ENCODE data around the gene GLIS2.

GLIS2 gene

DNA sequence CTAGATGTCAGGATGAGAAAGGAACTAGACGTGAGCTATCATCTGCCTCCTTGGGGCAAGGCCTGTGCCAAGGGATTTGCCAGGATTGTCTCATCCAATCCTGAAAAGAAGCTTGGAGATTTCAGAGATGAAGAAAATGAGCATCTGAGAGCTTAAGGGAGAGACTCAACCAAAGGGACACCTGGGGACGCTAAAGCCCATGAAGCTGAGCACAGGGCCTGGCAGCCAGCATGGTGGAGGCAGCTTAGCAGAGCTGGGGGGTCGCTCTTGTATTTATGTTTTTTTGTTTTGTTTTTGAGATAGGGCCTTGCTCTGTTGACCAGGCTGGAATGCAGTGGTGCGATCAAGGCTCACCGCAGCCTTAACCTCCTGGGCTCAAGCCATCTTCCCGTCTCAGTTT, 18.4 kb upstream of the GLIS2 start:
- TF ChIP-seq ZFX (IDR thresholded peaks at IDR 0.05; ENCODE audit: borderline replicate concordance): no peak
- TF ChIP-seq, protein P1, sequence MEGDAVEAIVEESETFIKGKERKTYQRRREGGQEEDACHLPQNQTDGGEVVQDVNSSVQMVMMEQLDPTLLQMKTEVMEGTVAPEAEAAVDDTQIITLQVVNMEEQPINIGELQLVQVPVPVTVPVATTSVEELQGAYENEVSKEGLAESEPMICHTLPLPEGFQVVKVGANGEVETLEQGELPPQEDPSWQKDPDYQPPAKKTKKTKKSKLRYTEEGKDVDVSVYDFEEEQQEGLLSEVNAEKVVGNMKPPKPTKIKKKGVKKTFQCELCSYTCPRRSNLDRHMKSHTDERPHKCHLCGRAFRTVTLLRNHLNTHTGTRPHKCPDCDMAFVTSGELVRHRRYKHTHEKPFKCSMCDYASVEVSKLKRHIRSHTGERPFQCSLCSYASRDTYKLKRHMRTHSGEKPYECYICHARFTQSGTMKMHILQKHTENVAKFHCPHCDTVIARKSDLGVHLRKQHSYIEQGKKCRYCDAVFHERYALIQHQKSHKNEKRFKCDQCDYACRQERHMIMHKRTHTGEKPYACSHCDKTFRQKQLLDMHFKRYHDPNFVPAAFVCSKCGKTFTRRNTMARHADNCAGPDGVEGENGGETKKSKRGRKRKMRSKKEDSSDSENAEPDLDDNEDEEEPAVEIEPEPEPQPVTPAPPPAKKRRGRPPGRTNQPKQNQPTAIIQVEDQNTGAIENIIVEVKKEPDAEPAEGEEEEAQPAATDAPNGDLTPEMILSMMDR (IDR thresholded peaks at IDR 0.05): no peak
- no peak overlapping the region for H3K27ac ChIP-seq

GRCh38 chr16:4298761-4299522, 16.9 kb upstream of the GLIS2 start:
- no peak overlapping the region for H3K27ac ChIP-seq
- TF ChIP-seq ZFX (IDR thresholded peaks at IDR 0.05; ENCODE audit: borderline replicate concordance): no peak
- TF ChIP-seq, protein P1 (IDR thresholded peaks at IDR 0.05): no peak

GRCh38 chr16:4301177-4301576, 14.7 kb upstream of the GLIS2 start:
- no peak overlapping the region for H3K27ac ChIP-seq
- TF ChIP-seq, protein P1 (IDR thresholded peaks at IDR 0.05): no peak
- TF ChIP-seq ZFX (IDR thresholded peaks at IDR 0.05; ENCODE audit: borderline replicate concordance): no peak

DNA sequence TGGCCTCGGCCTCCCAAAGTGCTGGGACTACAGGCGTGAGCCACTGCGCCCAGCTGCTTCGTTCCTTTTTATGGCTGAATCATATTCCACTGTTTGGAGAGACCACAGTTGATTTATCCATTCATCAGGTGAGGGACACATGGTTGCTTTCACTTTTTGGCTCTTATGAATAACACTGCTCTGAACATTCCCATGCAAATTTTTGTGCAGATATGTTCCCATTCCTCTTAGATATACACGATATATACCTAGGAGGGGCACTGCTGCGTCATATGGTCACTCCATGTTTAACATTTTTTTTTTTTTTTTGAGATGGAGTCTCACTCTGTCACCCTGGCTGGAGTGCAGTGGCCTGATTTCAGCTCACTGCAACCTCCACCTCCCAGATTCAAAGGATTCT, 13.9 kb upstream of the GLIS2 start:
- no peak overlapping the region for H3K27ac ChIP-seq
- TF ChIP-seq ZFX (IDR thresholded peaks at IDR 0.05; ENCODE audit: borderline replicate concordance): no peak
- TF ChIP-seq, protein P1 (IDR thresholded peaks at IDR 0.05): no peak

DNA sequence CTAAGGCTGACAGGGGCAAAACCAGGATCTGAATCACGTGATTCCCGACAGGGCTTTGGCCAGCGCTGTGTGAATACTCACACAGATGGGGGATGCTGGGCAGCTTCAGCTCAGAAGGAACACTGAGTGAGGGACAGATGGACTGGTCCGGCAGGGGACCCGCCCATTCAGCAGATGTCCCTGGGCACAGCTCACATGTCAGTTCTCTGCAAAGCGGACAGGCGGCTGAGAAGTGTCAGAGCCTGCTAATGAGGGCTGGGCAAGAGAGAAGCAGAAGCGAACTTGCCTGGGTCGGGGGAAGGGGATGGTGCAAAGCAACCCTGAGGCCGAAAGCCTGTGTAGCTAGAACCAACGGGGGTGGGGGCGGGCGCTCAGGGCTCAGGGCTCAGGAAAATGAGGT, 11.9 kb upstream of the GLIS2 start:
- TF ChIP-seq ZFX (IDR thresholded peaks at IDR 0.05; ENCODE audit: borderline replicate concordance): no peak
- TF ChIP-seq, protein P1 (IDR thresholded peaks at IDR 0.05): no peak
- H3K27ac ChIP-seq: no peak overlapping the region

- peak overlapping the region; percentile 63 for H3K27ac ChIP-seq
- no peak for TF ChIP-seq ZFX (IDR thresholded peaks at IDR 0.05; ENCODE audit: borderline replicate concordance)
- TF ChIP-seq, protein P1 (IDR thresholded peaks at IDR 0.05): no peak
Observed at GRCh38 chr16:4306470-4307214, 9.2 kb upstream of the GLIS2 start.

All from 22Rv1 (cell line).